ENCODE data around the gene COL20A1.
A peak's percentile ranks its signal among the peaks of the same experiment; 100 is the strongest.
"Not testable (repeated sequence)": the region's sequence is repeated elsewhere in the genome, so short reads cannot be mapped to it uniquely, and the experiment has no call there.

COL20A1 gene

DNA sequence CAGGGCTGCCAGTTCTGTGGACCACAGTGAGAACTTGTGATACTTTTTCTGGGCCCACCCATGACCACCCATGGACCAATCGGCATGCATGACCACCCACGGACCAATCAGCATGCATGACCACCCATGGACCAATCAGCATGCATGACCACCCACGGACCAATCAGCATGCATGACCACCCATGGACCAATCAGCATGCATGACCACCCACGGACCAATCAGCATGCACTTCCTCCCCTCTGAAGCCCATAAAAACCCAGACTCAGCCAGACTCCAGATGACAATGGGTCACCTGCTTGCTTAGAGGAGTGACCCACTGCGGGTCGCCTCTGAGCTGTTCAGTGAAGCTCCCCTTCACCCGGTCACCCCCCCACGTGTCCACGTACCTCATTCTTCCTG is 86.9 kb downstream of the COL20A1 start:
- DNase-seq: not testable (repeated sequence)

GRCh38 chr20:63380346-63380870 is 87.4 kb downstream of the COL20A1 start:
- DNase-seq: no peak

- peak; percentile 31 for DNase-seq
Observed at GRCh38 chr20:63381781-63382431, 88.9 kb downstream of the COL20A1 start.

DNA sequence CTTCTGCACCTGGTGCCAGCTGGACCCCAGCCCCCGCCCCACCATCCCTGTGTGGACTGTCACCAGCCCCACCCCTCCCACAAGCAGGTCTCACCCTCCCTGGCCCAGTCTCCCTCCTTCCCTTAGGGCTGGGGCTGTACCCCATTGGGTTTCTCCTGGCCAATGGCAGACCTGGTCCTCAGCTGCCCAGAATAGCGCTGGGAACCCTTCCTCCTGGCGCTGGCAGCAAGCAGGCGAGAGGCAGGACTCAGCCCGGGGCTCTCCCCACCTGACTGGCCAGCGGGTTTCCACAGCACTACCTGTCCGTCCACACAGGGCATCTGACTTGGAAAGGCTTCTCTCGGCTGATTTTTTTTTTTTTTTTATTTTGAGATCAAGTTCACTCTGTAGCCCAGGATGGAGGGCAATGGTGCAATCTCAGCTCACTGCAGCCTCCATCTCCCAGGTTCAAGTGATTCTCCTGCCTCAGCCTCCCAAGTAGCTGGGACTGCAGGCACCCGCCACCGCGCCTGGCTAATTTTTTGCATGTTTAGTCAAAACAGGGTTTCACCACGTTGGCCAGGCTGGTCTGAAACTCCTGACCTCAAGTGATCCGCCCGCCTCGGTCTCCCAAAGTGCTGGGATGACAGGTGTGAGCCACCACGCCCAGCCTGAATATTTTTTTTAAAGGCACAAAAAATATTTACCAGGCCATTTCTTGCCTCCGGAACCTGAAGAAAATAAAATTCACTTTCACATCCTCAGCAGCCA is 89.7 kb downstream of the COL20A1 start:
- DNase-seq: no peak

- no peak for DNase-seq
Observed at GRCh38 chr20:63383556-63383955, 90.6 kb downstream of the COL20A1 start.

GRCh38 chr20:63384336-63384735 is 91.3 kb downstream of the COL20A1 start:
- DNase-seq: no peak
